ENCODE data around the gene TXLNG. TPM values are rescaled to one million over a fixed set of nuclear protein-coding genes. Genes with fewer than 3 reads are reported as not detected.
A peak's percentile ranks its signal among the peaks of the same experiment; 100 is the strongest.

TXLNG gene
- total and polyA plus RNA-seq, 2 of the 13 experiments (the other 11 are each of a cell fraction or from before 2014, with no cell fraction given) = 13.1 to 15.5 TPM

DNA sequence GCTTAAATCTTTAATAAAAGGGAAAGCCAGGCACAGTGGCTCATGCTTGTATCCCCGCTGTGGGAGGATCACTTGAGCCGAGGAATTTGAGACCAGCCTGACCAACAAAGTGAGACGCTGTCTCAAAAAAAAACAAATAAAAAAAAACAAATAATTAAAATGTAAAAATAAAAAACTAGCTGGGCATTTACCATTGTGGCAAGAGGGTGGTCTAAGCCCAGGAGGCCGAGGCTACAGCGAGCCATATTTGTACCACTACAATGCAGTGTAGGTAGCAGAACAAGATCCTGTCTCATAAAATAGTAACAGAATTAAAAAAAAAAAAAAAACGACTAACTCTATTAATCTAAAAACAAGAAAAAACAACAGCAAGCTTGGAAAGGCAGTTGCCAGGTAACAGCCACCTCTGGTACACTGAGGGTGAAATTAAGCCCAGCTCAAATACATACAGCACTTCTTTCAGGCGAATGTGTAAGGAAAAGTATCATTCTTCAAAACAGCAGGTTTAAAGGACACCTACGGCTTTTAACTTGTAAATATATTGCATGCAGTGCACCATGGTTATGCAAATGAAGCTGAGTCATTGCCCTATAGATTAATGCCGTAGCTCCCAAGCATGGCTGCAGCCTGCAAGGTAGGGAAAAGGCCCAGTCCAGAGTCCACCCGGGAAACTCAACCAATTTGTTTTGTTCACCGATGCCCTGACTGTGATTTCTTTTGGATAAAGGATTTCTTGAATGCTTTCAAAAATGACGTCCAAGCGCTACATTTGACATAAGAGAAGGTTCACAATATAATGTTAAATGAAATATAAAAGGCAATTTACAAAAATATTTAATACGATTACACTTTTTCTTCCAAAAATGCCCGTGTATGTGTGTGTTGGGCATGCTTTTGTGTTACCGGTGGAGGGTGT is 14.5 kb upstream of the TXLNG start:
- H2AFZ ChIP-seq (ENCODE audit: low read length) = peak overlapping the region; percentile 72
- WGBS (ENCODE audit: low lambda C conversion rate) = 3% methylated on average over 16 of the region's 16 CpGs
- peak overlapping the region; percentile 68 for H3K4me2 ChIP-seq (ENCODE audit: low read depth, low read length)
- no peak for TF ChIP-seq NR3C1 (CRISPR knock-in tag; IDR thresholded peaks at IDR 0.05)
- TF ChIP-seq IKZF1 (IDR thresholded peaks at IDR 0.05) = no peak
- peak; percentile 2 for TF ChIP-seq GATAD2A (CRISPR knock-in tag; IDR thresholded peaks at IDR 0.05)
- TF ChIP-seq, protein P1, sequence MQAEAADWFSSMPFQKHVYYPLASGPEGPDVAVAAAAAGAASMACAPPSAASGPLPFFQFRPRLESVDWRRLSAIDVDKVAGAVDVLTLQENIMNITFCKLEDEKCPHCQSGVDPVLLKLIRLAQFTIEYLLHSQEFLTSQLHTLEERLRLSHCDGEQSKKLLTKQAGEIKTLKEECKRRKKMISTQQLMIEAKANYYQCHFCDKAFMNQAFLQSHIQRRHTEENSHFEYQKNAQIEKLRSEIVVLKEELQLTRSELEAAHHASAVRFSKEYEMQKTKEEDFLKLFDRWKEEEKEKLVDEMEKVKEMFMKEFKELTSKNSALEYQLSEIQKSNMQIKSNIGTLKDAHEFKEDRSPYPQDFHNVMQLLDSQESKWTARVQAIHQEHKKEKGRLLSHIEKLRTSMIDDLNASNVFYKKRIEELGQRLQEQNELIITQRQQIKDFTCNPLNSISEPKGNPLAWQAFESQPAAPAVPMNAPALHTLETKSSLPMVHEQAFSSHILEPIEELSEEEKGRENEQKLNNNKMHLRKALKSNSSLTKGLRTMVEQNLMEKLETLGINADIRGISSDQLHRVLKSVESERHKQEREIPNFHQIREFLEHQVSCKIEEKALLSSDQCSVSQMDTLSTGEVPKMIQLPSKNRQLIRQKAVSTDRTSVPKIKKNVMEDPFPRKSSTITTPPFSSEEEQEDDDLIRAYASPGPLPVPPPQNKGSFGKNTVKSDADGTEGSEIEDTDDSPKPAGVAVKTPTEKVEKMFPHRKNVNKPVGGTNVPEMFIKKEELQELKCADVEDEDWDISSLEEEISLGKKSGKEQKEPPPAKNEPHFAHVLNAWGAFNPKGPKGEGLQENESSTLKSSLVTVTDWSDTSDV (CRISPR knock-in tag; IDR thresholded peaks at IDR 0.05) = no peak
- no peak for TF ChIP-seq ZNF354B (CRISPR knock-in tag; IDR thresholded peaks at IDR 0.05)
- TF ChIP-seq JARID2 (CRISPR knock-in tag; IDR thresholded peaks at IDR 0.05; ENCODE audit: insufficient replicate concordance) = no peak
- peak; percentile 32; the same call in 1 of the 2 replicates for TF ChIP-seq THAP11 (CRISPR knock-in tag; IDR thresholded peaks at IDR 0.05)
- TF ChIP-seq JDP2 (CRISPR knock-in tag; IDR thresholded peaks at IDR 0.05; ENCODE audit: borderline replicate concordance) = no peak
- no peak for TF ChIP-seq TBX2 (CRISPR knock-in tag; IDR thresholded peaks at IDR 0.05; ENCODE audit: borderline replicate concordance)
- 0 out of 2 replicates have a peak, but pooled peaks have one; percentile 16 for TF ChIP-seq ZNF331 (CRISPR knock-in tag; IDR thresholded peaks at IDR 0.05)
- no peak for TF ChIP-seq ZNF3 (CRISPR knock-in tag; IDR thresholded peaks at IDR 0.05)
- TF ChIP-seq ZNF224 (CRISPR knock-in tag; IDR thresholded peaks at IDR 0.05) = no peak
- TF ChIP-seq SMARCE1 (IDR thresholded peaks at IDR 0.05; ENCODE audit: borderline replicate concordance) = no peak
- TF ChIP-seq YEATS2 (CRISPR knock-in tag; IDR thresholded peaks at IDR 0.05; ENCODE audit: borderline replicate concordance) = peak; percentile 18; the same call in 1 of the 2 replicates
- TF ChIP-seq, protein P2, sequence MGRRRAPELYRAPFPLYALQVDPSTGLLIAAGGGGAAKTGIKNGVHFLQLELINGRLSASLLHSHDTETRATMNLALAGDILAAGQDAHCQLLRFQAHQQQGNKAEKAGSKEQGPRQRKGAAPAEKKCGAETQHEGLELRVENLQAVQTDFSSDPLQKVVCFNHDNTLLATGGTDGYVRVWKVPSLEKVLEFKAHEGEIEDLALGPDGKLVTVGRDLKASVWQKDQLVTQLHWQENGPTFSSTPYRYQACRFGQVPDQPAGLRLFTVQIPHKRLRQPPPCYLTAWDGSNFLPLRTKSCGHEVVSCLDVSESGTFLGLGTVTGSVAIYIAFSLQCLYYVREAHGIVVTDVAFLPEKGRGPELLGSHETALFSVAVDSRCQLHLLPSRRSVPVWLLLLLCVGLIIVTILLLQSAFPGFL (CRISPR knock-in tag; IDR thresholded peaks at IDR 0.05) = no peak
- TF ChIP-seq, protein P3, sequence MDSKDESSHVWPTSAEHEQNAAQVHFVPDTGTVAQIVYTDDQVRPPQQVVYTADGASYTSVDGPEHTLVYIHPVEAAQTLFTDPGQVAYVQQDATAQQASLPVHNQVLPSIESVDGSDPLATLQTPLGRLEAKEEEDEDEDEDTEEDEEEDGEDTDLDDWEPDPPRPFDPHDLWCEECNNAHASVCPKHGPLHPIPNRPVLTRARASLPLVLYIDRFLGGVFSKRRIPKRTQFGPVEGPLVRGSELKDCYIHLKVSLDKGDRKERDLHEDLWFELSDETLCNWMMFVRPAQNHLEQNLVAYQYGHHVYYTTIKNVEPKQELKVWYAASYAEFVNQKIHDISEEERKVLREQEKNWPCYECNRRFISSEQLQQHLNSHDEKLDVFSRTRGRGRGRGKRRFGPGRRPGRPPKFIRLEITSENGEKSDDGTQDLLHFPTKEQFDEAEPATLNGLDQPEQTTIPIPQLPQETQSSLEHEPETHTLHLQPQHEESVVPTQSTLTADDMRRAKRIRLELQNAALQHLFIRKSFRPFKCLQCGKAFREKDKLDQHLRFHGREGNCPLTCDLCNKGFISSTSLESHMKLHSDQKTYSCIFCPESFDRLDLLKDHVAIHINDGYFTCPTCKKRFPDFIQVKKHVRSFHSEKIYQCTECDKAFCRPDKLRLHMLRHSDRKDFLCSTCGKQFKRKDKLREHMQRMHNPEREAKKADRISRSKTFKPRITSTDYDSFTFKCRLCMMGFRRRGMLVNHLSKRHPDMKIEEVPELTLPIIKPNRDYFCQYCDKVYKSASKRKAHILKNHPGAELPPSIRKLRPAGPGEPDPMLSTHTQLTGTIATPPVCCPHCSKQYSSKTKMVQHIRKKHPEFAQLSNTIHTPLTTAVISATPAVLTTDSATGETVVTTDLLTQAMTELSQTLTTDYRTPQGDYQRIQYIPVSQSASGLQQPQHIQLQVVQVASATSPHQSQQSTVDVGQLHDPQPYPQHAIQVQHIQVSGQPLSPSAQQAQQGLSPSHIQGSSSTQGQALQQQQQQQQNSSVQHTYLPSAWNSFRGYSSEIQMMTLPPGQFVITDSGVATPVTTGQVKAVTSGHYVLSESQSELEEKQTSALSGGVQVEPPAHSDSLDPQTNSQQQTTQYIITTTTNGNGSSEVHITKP (CRISPR knock-in tag; IDR thresholded peaks at IDR 0.05; ENCODE audit: low read depth) = peak; percentile 48; the same call in 1 of the 2 replicates
- peak; percentile 22; the same call in 1 of the 2 replicates for TF ChIP-seq KDM6A (CRISPR knock-in tag; IDR thresholded peaks at IDR 0.05; ENCODE audit: low read depth)
- peak; percentile 87 for TF ChIP-seq ZNF143 (CRISPR knock-in tag; IDR thresholded peaks at IDR 0.05)

More for the DNA sequence above, 14.5 kb upstream of the TXLNG start:
- Histone ChIP-seq H3K4me1 (ENCODE audit: insufficient read depth, low read length) (0 out of 2 replicates have a peak, but pooled peaks cover 12% of the 10 kb centered on the region), H3K79me2 (ENCODE audit: insufficient read depth, low read length) (no peaks in the 10 kb centered on the region), H3K9me3 (ENCODE audit: low read length) (no peaks in the 10 kb centered on the region), H3K27me3 (ENCODE audit: control insufficient read depth in 1 of 2, insufficient read depth in 2 of 2, low read length in 2 of 2) (no peaks in the 10 kb centered on the region), H3K9ac (ENCODE audit: insufficient read depth, low read depth, low read length) (peak overlapping the region; percentile 94), H4K20me1 (ENCODE audit: insufficient read depth, low read length) (no peaks in the 10 kb centered on the region), H3K36me3 (replicated peaks in 1 of 2; ENCODE audit: control insufficient read depth in 1 of 2, insufficient read depth in 2 of 2, low read length in 2 of 2) (no peaks in the 10 kb centered on the region), H3K4me3 (replicated peaks in 1 of 3; ENCODE audit: insufficient read depth in 1 of 3, low read depth in 2 of 3, low read length in 3 of 3) (peak overlapping the region; percentile 21 to 40 (median 32); a peak in 4 of 6 replicates), H3K27ac (ENCODE audit: extremely low read length, insufficient read depth, low read length) (peak overlapping the region; percentile 100)
- ChIA-PET CTCF (ENCODE audit: low intra/inter-chr PET ratio, low total read pairs) (no interaction called here), POLR2A (interaction anchor here (0.5 to 2.9 kb wide), 29 partner anchors 8 to 979 kb away, joined by 3 to 79 read pairs (median 5); partner anchors contain the start of genes CTPS2, RBBP7, SYAP1 and TXLNG)
- FAIRE-seq (peak; percentile 79), ATAC-seq (peak; percentile 91), DNase-seq (ENCODE audit: low spot score) (peak; percentile 86)
- intact Hi-C loops (cut with micrococcal nuclease; ENCODE audit: unreplicated experiment) = no loop called here
- BruUV-seq (replicated peaks) = TSS peak; percentile 99
- in situ Hi-C loops (cut with HindIII; ENCODE audit: extremely low pct_ligation_motif_present, low pct_unique_long_range_greater_than_20kb) = no loop called here
